Stimulated activated CD8-positive, alpha-beta memory T cell treated with anti-CD3 and anti-CD28 coated beads, Interleukin-15, amount 100 ng/mL, for 1 hour (primary cell): Measurements from ENCODE around the gene DKK3.

Source experiments
- DNase-seq: peaks from one replicate; pipeline ENCODE4 v3.0.0-alpha.2; 2020; ENCODE audit warnings: low read depth

The DKK3 gene

DNA sequence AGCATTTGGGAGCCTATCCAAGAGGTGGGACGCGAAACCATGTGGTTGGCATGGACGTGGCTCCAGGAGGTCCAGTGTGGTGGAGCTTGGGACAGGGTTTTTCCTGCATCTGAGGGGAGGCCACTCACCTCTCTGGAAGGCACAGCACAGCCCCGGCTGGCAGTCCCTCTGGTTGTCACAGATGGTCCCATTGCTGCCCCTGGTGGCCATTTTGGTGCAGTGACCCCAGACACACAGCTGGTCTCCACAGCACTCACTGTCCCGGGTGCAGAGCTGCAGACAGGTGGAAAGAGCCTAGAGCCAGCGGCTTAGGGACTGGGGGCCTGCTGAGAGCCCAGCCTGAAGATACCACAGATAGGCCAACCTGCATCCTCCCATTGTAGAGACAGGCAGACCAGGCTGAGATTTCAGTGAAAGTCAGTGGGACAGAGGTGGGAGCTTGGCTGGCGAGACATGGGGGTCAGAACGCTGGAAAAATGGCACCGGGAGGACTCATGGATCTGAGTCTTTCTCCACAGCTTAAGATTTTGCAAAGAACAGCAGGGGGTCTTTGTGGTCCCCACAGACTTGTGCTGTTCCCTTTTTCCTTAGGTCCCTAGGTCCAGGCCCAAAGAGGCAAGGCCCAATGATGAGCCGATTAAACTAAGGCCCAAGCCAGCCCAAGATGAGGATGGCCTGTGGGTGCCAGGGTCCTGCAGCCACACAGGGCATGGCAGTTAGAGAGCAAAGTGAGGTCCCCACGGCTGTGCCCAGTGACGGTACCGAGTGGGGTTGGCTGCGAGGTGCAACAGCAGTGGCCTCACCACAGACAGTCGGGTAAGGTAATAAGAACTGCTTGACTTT is 41.4 kb downstream of the DKK3 start:
- DNase-seq, result peak; percentile 34

GRCh38 chr11:11966354-11966741 is 42.1 kb downstream of the DKK3 start:
- DNase-seq, result no peak

DNA sequence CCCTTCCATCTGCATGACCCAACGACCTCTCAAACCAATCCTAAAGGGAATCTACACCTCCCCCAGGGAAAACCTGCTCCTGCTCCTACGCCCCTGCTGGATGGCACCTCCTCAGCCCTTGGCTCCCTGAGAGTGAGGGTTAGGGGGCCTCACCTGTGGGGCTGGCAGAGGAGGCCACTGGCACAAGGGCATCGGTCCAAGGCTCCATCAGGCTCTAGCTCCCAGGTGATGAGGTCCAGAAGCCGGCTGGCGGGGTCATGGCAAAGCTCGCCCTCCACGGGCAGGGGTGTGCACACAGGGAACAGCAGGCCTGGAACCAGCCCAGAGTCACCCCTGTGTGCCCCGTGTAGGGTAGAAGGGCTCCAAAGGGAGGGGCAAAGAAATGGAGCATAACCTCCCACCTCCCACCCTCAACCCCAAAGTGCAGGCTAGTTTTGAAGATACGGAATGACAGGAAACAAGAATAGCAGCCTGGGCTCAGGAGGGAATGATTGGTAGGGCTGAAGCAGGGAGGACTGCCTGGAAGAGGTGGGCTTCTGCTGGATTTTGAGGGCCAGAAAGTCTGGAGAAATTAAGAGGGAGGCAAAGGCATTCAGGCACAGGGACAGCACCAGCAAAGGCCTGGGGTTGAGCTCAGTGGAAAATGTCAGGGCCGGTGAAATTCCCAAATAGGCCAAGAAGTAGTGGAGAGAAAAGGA is 42.6 kb downstream of the DKK3 start:
- DNase-seq, result no peak

- no peak for DNase-seq
Observed at GRCh38 chr11:11965192-11965591, 43.2 kb downstream of the DKK3 start.

GRCh38 chr11:11964774-11965150 is 43.7 kb downstream of the DKK3 start:
- DNase-seq, result no peak

DNA sequence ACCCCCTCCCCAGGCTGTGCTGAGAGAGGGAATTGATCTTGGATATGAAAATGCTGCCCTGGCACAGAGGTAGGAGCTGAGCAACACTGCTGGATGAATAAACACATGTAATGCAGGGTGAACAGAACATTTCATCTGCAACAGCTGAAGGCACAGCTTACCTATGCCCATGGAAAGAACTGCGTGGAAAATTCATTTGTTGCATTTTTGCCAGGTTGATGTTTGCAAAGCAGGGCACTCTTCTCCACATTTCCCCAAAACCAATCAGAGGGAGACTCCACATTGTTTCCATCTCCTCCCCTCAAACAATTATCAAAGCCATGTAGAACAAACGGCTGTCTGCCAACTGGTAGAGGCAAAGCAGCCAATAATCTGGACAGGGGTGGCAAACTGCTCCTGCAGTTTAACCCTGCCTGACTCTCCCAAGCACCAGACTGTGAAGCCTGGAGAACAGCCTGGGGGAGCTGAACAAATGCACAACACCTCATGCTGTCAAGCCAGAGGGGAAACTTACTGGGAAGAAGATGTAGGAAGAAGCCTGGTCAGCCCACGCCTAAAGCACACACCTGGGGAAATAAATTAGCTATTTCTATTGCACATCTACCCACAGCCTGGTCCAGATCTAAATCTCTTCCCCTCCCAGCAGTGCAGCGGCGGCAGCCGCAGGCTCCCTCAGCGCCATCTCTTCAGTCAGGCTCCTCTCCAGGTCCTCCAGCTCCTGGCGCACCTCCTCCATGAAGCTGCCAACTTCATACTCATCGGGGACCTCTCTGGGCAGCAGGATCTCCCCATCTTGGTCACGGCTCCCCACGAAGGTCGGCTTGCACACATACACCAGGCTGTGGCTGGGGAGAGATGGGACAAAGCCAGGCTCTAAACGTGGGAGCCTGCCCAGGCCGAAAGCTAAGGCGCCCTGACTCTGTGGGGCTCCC is 44.3 kb downstream of the DKK3 start:
- no peak for DNase-seq

GRCh38 chr11:11963067-11963466 is 45.4 kb downstream of the DKK3 start:
- no peak for DNase-seq

- no peak for DNase-seq
Observed at GRCh38 chr11:11961399-11962028, 46.9 kb downstream of the DKK3 start.

- DNase-seq, result no peak
Observed at GRCh38 chr11:11960687-11961086, 47.7 kb downstream of the DKK3 start.

- DNase-seq, result no peak
Observed at GRCh38 chr11:11959601-11960000, 48.8 kb downstream of the DKK3 start.

GRCh38 chr11:11958403-11959231 is 49.8 kb downstream of the DKK3 start:
- DNase-seq, result no peak

DNA sequence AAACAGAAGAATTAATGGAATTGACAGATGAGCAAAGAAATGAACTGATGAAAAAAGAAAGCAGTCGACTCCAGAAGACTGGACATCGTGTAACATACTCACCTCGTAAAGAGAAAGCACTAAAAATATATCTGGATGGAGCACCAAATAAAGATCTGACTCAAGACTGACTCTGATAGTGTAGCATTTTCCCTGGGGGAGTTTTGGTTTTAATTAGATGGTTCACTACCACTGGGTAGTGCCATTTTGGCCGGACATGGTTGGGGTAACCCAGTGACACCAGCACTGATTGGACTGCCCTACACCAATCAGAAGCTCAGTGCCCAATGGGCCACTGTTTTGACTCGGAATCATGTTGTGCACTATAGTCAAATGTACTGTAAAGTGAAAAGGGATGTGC is 52.4 kb downstream of the DKK3 start:
- DNase-seq, result no peak

- no peak for DNase-seq
Observed at GRCh38 chr11:11952036-11952435, 56.4 kb downstream of the DKK3 start.

GRCh38 chr11:11949482-11949881 is 58.9 kb downstream of the DKK3 start:
- no peak for DNase-seq

DNA sequence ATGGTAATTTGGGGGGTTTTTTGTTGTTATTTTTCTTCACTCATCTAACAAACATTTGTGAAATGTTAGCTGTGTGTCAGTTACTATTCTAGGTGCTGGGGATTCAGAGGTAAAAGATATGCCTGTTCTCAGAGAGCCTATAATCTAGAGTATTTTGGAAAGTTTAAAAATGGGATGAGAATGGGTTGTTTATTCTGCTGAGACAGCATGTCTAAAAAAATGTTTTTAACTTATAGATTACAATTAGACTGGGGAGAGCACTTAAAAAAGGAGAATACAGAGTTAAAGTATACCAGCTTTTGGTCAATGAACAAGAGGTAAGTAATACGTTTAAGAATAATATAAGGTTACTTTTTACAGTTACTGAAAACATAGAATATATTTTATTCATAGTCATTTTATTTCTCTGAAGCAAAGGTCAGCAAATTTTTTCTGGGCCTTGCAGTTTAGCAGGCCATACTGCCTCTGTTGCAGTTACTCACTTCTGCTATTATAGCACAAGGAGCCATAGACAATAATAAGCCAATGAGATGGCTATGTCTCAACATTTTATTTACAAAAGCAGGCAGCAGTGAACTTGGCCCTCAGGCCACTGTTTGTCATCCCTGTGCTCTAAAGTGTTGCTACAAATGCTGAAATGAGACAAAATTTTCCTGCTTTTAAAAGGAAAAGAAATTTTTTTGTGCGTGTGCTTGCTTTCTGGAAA is 60.0 kb downstream of the DKK3 start:
- no peak for DNase-seq

GRCh38 chr11:11947825-11948224 is 60.6 kb downstream of the DKK3 start:
- no peak for DNase-seq

- DNase-seq, result no peak
Observed at GRCh38 chr11:11946878-11947277, 61.5 kb downstream of the DKK3 start.

DNA sequence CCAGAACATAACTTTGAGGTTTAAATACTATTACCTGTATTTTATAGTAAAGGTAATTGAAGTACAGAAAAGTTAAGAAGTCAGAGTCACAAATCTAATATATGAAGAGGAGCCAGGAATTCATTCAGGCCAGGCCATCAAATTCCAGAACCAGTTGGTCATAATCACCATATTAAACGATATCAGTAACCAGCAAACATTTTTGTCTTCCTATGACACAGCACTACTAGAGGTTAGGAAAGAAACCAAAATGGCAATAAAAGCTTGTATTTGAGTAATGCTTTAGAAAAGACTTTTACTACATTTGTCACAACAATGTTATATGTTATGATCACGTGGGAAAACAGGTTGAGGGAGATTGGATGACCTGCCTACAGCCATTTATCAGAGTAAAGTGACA is 62.2 kb downstream of the DKK3 start:
- DNase-seq, result no peak

DNA sequence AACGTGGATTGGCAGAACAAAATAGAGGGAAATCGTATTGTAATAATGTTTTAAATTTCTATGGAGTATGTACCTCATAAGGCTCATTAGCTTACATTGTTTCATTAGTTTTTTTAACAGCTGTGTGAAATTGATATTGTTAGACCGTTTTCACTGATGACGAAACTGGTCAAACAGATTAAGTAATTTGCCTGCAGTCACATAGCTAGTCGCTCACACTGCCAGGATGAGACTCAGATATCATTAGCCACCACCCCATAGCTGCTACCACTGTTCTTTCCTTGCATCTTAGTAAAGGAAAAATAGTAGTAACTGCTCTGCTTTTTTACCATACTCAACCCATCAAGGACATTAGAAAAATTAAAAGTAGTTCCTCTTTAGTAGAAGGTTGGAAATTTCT is 64.0 kb downstream of the DKK3 start:
- no peak for DNase-seq

- no peak for DNase-seq
Observed at GRCh38 chr11:11942668-11943067, 65.8 kb downstream of the DKK3 start.

- DNase-seq, result no peak
Observed at GRCh38 chr11:11940551-11940950, 67.9 kb downstream of the DKK3 start.
